GM23338 (cell line): ENCODE results near the gene LRIF1.

Source experiments
- CREB1 ChIP-seq: fragments of 250-450 bp; sonication (Bioruptor Pico); IDR thresholded peaks from 2 replicates; pipeline ENCODE4 v1.5.0; 2020; ENCODE audit warnings: low read depth, mild to moderate bottlenecking, moderate library complexity
- CTCF ChIP-seq, 2 experiments: fragments of 200-600 bp in 1 of 2; sonication (generic) in 1 of 2; conservative IDR thresholded peaks; 2 replicates each; pipeline versions ENCODE4 v1.5.1 to v1.6.1; 2016 to 2017; ENCODE audit warnings: antibody characterized with exemption in 2 of 2, low read depth in 2 of 2, mild to moderate bottlenecking in 2 of 2, moderate library complexity in 1 of 2
- ETS1 ChIP-seq: IDR thresholded peaks from 2 replicates; pipeline ENCODE4 v1.6.1; 2016; ENCODE audit warnings: antibody characterized with exemption
- EZH2 ChIP-seq: fragments of 200-600 bp; sonication (generic); IDR thresholded peaks from one replicate; pipeline ENCODE4 v1.8.0; 2017; ENCODE audit warnings: antibody characterized with exemption, mild to moderate bottlenecking, low read depth; ENCODE audit not compliant: unreplicated experiment
- EZH2phosphoT487 ChIP-seq: fragments of 200-600 bp; sonication (generic); IDR thresholded peaks from one replicate; pipeline ENCODE4 v1.8.1; 2018; ENCODE audit warnings: antibody characterized with exemption; ENCODE audit not compliant: unreplicated experiment
- JUNB ChIP-seq: IDR thresholded peaks from one replicate; pipeline ENCODE4 v1.6.1; 2016; ENCODE audit warnings: antibody characterized with exemption; ENCODE audit not compliant: unreplicated experiment
- NANOG ChIP-seq: IDR thresholded peaks from 2 replicates; pipeline ENCODE4 v1.6.1; 2016; ENCODE audit warnings: antibody characterized with exemption, borderline replicate concordance
- POLR2AphosphoS5 ChIP-seq: IDR thresholded peaks from 2 replicates; pipeline ENCODE4 v1.6.1; 2016; ENCODE audit warnings: antibody characterized with exemption, low read depth
- REST ChIP-seq: IDR thresholded peaks from one replicate; pipeline ENCODE4 v1.6.1; 2018; ENCODE audit warnings: antibody characterized with exemption; ENCODE audit not compliant: unreplicated experiment
- STAT1 ChIP-seq: IDR thresholded peaks from one replicate; pipeline ENCODE4 v1.6.1; 2016; ENCODE audit warnings: antibody characterized with exemption; ENCODE audit not compliant: unreplicated experiment
- ZNF114 ChIP-seq: fragments of 250-450 bp; sonication (Bioruptor Pico); IDR thresholded peaks from 2 replicates; pipeline ENCODE4 v1.5.0; 2020; ENCODE audit warnings: mild to moderate bottlenecking, moderate library complexity
- ZNF331 ChIP-seq: fragments of 250-450 bp; sonication (Bioruptor Pico); IDR thresholded peaks from 2 replicates; pipeline ENCODE4 v1.5.0; 2020; ENCODE audit warnings: low read depth, mild to moderate bottlenecking, moderate library complexity
- ZNF462 ChIP-seq: fragments of 250-450 bp; sonication (Bioruptor Pico); IDR thresholded peaks from 2 replicates; pipeline ENCODE4 v1.5.0; 2020; ENCODE audit warnings: mild to moderate bottlenecking, moderate library complexity

GRCh38 chr1:110952031-110952430 lies 11.7 kb downstream of the LRIF1 start:
- TF ChIP-seq CTCF (conservative IDR thresholded peaks at IDR 0.05; ENCODE audit: low read depth in 2 of 2) (no peak), EZH2 (no peak), EZH2phosphoT487 (no peak), ZNF331 (CRISPR knock-in tag) (no peak), REST (no peak), ETS1 (no peak), JUNB (no peak), NANOG (no peak), CREB1 (no peak), ZNF114 (CRISPR knock-in tag) (no peak), POLR2AphosphoS5 (no peak), STAT1 (no peak), ZNF462 (CRISPR knock-in tag) (no peak)
